T-helper 9 cell (primary cell): ENCODE results near the gene TPD52L2.

Experiments
- DNase-seq: peaks from one replicate; pipeline ENCODE4 v3.0.0-alpha.2; 2020
- total RNA-seq, 2 donors: gene quantifications; one replicate each; lab custom pipeline; 2026; lab: John Stamatoyannopoulos, UW

TPD52L2 gene
- total RNA-seq = 24.1 to 48.3 reads per million in 2 donors

DNA sequence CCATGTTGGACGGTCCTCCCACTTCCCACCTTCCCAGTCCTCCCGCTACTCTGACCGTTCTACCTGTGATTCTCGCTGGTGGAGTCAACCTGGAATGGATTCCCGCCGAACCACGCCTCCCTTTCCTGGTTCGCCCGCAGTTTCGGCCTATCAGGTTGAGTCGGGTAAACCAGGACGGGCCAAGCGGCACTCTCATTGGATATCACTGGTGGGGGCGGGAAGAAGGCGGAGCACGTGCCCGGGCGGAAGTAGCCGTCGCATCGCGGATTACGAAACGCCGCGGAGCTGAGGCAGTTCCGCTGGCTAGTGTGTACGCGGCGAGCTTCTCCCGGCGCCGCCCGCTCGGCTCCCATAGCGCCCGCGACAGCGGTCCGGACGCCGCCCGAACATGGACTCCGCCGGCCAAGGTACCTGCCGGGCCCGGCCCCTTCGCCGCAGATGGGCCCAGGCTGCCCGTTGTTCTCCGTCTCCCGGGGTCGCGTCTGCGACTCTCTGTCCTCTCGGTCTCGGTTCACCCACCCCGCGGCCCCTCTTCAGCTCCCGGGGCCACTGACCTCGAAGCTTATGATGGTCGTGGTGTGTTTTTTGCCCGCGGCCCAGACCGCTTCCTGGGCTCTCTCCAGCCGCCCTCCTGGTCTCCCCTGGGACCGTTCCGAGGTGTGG is at the start of gene TPD52L2:
Gene TPD52L2 (plus strand): TSS at position 293 of the 663 bp plus-strand sequence. CDS start 96 bp downstream, at position 389.
- peak; percentile 96 for DNase-seq

DNA sequence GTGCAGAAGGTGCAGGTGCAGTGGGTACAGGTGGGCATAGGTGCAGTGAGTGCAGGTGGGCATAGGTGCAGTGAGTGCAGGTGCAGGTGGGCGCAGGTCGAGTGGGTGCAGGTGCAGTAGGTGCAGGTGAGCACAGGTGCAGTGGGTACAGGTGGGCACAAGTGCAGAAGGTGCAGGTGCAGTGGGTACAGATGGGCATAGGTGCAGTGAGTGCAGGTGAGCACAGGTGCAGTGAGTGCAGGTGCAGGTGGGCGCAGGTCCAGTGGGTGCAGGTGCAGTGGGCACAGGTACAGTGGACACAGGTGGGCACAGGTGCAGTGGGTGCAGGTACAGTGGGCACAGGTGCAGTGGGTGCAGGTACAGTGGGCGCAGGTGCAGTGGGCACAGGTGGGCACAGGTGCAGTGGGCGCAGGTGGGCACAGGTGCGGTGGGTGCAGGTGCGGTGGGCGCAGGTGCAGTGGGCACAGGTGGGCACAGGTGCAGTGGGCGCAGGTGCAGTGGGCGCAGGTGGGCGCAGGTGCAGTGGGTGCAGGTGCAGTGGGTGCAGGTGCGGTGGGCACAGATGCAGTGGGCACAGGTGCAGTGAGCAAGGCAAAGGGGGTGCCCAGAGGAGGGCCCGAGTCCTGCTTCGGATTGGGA is 49.3 kb upstream of the TPD52L2 start:
- DNase-seq = no peak

DNA sequence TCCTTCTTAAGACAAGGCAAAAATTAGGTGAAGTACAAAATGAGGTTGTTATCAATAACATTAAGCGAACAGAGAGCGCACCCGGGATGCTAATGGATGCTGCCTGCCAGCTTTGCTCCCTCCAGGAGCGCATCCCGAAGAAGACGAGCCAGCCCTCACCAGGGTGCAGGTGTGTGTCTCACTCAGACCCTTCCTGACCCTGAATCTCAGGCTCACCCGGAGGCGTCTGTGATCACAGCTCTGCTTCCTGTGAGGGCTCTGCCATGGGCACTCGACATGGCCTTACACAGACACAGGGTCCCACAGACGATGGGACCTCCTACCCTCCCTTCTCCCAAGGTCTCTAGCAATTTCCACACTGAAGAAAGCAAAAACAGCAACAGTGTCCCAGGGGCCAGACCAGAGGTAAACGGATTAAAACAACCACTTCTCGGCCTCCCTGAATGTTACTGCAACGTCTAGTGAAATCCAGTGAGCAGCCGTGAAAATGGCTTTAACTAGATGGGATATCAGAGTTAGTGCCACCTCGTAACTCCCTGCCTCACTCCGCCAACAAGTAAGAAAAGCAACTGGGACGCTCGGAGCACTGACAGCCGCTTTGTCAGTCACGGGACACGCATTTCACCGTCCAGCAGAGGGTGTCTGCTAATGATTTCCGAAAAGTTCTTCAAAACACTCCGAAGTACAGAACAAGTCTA is 45.7 kb upstream of the TPD52L2 start:
- no peak for DNase-seq

DNA sequence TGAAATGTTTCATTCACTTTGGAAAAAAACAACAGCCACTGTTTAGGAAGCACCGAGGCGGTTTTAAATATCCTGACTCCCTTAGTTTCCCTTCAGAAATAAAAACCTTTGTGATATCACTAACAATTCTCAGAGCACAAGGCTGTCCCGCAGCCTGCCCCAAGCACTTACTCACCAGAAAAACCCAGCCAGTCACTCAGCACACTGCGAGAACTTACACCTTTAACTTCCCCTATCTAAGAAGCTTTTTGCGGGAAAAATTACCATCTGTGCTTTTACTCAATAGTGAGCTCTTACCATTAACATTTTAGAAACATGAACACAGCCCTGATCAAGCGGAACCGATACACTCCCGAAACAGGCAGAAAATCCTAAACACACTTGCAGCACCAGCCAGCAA is 43.3 kb upstream of the TPD52L2 start:
- no peak for DNase-seq

DNA sequence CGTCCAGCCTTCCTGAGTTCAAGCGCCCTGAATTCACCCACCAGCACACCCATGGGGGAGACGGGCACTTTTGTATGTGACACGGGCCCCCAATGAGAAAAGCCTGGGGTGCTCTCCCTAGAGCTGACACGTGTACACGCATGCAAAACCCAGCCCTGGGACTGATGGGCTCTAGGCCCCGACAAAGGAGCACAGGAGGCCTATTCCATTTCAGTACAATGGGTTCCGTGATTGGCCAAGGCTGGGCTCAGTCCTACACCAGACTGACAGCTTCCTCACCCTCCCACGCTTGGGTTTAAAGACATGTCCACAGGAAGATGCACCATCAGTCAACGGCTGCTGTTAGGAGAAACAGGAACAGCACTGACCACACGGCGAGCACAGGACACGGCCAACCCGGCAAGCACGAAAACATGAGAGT is 42.8 kb upstream of the TPD52L2 start:
- DNase-seq = no peak

DNA sequence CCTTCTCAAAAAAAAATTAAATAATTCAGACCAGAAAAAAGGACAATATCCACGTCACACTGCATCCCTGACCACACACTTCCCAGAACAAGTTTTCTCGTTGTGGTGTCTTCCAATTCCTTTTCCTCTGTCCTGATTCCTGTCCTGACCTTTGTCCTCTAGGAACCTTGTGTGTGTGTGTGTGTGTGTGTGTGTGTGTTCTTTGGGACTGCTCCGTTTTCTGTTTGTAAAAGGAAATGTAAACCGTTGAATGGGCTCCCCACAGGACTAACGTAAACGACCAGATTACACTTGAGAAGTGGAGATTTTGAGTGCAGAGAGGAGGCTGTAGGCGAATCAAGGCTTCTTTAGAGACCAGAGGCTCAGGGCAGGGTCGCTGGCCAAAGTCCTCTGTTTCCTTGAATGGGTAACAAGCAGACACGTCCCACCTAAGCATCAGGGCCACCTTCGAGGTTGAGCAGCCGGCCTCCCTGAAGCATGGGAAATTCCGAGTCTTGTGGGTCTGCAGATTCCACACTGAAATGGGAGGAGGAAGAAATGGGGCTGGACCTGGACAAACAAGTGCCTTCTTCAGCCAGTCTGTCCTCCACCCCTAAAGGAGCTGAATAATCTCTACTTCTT is 41.3 kb upstream of the TPD52L2 start:
- DNase-seq = no peak

DNA sequence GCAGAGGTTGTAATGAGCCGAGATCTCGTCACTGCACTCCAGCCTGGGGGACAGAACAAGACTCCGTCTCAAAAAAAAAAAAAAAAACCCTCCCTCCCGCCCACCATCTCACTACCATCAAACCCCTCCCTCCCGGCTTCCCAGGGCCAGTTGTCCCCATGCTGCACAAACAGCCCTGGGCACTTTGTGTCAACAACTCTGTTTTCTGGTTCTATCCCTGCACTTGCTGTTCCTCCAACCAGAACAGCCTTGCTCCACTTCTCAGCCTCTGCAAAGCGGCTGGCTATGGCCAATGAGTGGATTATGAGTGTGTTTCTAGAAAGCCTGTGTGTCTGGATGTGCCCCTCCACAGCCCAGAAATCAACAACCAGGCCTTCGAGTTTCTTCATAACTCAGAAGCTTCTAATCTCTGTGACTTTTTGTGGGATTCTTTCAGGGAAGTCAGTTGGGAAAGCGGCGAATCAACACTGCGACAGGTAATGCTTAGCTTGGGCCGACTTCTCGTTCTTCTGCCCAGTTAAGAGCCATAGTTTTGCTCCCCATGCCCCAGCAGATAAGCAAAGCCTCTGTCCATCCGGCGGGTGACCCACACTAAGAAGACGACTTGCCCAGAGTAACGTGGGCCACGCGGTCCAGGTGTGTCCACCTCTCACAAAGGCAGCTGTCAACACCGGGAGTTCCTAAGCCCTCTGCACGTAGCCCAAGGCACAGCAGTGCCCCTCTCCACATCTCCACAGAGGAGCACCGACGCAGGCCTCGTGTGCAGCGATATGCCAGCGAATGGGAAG is 39.5 kb upstream of the TPD52L2 start:
- DNase-seq = no peak

DNA sequence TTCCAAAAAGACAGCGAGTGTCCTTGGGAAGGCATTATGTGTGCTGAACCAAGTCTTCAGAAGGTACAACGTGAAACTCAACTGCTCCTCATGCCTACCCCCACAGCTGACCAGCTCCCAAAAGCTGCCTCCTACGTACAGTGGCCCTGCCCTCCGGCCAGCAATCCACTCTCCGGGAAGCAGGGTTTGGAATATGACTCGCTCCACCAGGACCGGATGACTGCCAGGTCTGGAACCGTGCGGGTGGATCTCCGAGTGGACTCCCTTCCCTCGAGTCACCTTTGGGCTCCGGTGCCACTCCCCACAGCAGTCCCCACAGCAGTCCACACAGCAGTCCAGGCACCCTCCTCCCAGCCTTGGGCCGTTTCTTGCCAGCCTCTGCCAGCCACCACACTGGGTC is 38.3 kb upstream of the TPD52L2 start:
- no peak for DNase-seq

DNA sequence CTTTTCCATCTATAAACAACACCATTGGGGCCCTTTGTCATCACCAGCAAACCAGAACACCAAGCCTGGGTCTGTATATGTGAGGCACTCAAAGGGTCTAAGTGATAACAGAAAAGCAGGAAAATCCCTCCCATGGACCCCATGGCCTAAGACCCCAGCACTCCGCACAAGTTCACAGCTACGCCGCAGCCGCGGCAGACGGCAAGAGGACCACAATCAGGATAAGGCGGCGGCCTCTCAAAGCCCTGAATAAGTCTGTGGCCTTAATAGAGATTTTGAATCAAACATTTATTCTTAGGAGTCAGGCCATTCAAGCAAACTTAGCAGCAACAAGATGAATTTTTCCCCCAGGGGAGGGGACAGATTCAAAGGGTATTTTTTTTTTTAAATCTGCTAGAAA is 36.9 kb upstream of the TPD52L2 start:
- no peak for DNase-seq

DNA sequence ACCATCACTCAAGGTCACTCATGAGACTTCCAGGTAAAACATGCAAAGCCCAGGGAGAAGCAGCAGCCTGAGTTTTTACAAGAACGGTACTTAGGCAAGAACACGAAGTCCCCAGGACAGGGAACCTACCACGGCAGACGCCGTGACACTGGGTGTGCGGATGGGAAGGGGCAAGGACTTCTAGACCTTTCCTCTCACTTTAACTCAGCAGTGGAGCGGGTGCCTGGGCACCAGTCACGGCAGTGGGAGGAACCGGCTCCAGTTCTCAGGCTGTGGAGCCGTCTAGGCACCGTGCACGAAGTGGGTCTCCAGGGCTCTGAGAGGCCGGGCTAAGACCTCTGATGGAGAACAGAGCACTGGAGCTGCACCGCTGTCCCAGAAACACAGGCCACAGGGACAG is 36.5 kb upstream of the TPD52L2 start:
- DNase-seq = no peak

DNA sequence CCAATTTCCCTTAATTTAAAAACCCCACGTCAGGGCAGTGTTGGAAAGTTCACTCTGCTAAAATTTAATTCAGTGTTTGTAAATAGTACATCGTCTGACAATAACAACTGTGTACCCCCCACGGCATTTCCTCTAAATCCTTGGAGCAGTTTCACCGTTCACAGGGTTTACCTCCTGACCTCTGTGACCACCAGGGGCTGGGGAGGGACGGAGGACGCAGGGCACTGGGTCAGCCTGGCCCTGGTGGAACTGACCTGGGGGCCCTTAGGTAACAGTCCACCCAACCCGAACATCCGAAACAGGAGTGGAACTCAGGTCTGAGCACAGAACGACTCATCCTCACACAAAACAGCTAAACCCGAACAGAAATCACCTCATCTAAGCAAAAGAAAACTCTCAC is 36.1 kb upstream of the TPD52L2 start:
- DNase-seq = no peak

DNA sequence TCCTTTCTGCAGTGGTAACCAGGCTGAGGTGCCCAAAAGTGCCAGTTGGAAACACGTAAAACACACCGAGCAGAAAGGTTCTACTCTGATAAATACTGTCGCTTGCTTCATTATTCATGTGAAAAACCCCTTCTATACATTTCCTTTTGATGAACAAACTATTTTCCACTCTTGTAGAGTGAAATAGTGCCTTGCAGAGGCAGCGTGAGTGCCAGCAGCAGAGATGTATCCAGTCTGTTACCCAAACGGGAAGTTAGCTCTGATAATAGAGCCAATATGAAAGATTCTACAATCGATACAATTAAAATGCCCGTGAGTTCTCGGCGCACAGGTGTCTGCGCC is 35.5 kb upstream of the TPD52L2 start:
- DNase-seq = no peak

DNA sequence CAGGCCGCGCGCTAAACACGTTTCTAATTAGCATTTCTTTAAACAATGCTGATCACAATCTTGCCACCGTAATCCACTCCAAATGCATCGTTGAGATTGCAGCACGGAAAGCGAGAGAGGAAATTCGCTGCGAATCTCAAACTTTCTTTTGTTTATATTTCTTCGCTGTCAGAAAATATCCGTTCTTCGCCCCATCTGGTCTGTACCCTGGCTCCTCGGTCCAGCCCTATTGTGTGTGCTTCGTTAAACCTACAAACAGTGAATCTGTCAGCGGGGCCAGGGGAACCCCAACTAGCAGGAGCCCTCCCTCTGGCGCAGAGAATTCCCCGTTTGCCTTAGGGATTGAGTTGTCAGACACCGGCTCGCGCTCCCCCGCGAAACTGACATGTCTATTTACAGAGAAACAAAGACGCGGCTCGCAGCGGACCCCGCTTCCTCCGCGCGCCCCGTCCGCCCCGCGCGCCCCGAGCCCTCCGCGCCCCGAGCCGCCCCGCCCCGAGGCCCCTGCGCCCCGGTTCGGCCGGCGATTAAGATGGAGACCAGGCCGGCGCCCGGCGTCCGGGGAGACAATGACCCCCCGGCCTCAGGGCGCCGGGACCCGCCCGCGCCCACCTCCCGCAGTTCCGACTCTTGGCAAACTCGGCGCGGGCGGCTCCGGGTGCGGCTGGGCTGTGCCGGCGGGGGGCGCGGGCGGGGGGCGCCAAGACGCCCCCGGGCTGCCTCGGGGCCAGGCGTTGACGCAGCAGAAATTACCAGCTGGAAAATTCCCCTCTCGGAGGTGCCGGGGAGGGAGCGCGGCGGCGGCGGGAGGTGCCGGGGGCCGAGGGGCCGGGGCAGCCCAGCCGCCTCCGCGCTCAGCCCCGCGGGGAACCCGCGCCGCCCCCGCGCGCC is 34.9 kb upstream of the TPD52L2 start:
- DNase-seq = no peak

DNA sequence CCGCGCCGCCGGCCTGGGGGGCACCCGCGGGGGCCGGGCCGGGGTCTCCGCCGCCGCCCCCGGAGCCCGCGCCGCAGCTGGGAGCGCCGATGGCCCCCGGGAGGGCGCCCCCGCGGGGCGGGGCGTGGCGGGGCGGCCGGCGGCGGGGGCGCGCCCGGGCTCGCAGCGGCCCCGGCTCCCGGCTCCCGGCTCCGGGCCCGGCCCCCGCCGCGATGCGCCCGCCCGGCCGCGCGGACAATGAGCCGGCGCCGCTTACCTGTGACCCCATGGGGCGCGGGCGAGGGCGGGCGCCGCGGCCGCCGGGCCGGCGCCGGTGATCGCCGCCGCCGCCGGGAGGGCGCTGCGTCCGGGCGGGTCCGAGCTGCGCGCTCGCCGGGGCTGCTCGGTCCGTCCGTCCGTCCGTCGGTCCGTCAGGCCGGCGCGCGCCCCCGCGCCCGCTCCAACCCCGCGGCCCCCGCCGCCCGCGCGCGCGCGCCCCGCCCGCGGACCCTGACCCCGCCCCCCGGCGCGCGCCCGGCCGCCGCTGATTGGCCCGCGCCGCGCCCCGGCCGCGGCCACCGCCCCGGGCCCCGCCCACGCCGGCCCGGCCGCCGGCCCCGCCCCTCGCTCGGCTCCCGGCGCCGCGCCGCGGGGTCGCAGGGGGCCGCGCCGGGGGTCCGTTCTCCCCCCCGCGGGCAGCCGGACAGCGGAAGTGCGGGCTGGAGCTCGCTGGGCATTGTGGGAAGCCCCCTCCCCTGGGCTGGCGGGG is 34.1 kb upstream of the TPD52L2 start, which contains the start of gene ZBTB46:
Gene ZBTB46 (minus strand): TSS at position 424 of the 748 bp plus-strand sequence. CDS start 40,507 bp downstream, outside the sequence.
- no peak for DNase-seq

DNA sequence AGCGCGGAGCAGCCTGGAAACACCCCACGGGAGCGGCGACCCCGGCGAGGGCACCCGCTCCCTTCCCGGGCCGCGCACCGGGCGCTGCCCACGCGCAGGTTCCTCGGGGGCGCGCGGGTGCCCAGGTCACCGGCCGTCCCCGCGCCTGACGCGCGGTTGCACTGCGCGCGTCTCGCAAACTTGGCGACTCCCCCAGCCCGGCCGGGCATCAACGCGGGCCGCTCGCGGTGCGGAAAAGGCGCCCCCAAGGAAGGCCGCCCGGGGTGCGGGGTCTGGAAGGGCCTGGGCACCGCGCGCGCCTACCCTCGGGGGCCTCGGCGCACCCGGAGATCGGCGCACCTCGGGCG is 33.5 kb upstream of the TPD52L2 start:
- DNase-seq = no peak

DNA sequence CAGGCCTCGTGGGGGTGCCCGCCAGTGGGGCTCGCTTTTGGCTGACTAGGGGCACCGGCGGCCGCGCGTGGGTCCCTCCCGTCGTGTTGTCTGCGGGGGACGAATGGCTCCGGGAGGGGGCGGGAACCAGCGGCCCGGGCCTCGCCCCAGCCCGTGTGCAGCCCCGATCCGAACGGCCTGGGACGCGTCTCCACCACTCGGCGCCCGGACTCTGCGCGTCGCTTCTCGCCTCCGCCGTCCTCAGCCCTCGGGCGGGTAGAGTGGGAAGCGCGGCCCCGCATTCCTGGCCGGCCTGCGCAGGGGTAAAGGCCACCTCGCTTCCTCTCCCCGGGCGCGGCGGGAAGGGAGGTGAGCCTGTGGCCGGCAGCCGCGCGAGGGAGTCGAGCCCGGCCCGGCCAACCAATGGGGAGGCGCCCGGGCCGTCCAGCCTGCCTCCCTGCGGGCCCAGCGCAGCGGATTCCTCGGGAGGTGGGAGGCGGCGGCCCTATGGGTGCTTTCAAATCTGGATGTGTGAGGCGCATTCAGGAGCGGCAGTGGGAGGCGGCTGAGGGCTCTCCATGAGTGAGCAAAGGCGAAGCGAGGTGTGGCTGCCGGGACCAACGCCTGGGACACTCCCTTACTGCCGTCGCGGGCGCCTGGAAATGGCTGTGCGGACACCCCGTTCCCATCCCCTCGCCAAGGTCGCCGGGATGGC is 32.9 kb upstream of the TPD52L2 start:
- DNase-seq = no peak

DNA sequence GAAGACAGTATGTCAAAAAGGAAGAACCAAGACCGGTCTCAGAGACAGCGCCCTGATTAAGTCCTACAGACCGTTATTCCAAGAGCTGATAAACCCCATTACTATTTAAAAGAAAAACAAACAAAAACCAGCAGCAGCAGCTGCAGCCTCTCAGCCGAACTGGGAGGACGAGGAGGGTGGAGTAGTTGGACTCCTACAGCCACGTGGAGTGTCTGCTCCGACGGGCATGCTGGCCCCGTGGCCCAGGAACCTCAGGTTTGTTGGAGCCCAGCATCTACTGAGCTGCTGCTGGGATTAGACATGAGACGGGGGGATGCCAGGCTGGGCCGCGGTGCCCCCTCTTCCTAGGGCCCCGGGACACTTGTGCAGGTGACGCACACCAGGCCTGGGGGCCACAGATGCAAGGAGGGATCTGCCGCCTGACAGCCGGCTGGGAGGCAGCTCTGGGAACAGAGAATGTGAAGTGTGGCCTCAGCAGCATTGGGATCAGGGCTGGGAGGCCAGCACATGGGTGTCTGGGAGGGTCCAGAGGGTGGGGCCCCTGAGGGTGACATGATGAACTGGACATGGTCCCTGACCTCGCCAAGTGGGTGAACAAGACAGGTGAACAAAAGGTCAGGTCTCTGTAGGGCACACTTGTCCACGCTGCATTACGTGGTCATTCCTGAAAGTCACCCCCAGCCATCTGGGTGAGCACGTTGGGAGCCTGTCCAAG is 31.1 kb upstream of the TPD52L2 start:
- DNase-seq = no peak

DNA sequence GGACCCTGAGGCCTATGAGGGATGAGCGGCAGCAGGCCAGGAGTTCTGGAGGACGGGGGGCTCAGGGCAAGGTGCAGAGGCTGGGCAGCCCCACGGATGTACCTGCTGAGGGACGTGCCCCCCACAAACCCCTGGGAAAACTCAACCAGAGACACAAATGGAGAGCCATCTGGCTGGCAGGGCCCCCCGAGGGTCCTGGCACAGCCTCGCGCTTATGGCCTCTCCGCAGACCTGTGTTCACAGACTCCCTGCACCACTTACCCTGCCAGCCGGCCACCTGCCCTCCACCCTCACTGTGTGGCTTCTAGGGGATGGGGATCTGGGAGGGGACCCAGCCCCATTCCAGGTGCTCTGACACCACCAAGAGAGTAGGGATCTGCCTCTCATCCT is 30.6 kb upstream of the TPD52L2 start:
- DNase-seq = no peak

DNA sequence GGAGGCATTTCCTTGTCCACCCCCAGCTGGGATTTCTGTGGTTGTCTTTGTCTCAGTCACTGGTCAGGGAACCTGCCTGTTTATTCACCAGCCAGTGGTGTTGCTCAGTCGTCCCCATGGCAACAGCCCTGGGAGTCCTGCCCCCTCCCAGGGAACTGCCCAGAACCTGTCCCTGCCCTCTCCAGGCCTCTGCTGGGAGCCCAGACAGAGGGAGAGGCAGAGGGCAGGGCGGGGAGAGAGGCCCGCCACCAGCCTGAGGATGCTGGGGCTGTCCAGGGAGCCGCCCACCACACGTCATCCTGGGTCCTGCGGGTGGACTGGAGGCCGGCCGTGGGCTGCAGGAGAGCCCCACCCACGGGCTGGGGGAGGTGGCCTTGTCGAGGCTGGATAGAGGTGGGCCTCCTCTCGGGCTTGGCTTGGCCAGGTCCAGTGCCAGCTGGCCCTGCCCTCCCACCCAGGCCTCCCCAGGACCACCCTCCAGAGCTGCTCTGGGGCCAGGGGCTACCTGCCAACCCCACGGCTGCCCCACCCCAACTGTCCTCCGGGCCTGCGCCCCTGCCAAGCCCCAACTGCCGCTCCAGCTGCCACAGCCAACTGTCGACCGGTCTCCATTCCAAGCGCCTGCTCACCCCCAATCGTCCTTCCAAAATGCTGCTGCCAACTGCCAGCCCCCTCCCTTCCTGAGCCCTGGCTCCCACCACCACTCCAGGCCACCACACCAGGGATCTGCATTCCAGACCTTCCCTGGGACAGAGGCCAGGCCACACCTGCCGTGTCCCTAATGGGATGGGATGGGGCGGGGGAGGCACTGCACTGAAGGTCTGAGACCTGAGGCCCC is 29.8 kb upstream of the TPD52L2 start:
- no peak for DNase-seq
